Ramos (cell line): ENCODE results near the gene PCNX1.

Experiments
- in situ Hi-C: fragments of 300-500 bp; cut with MboI; formaldehyde crosslinking; loops from one replicate; pipeline ENCODE4 v1.14.3; 2022; ENCODE audit warnings: low sequenced_read_pairs; ENCODE audit not compliant: unreplicated experiment

PCNX1 gene

DNA sequence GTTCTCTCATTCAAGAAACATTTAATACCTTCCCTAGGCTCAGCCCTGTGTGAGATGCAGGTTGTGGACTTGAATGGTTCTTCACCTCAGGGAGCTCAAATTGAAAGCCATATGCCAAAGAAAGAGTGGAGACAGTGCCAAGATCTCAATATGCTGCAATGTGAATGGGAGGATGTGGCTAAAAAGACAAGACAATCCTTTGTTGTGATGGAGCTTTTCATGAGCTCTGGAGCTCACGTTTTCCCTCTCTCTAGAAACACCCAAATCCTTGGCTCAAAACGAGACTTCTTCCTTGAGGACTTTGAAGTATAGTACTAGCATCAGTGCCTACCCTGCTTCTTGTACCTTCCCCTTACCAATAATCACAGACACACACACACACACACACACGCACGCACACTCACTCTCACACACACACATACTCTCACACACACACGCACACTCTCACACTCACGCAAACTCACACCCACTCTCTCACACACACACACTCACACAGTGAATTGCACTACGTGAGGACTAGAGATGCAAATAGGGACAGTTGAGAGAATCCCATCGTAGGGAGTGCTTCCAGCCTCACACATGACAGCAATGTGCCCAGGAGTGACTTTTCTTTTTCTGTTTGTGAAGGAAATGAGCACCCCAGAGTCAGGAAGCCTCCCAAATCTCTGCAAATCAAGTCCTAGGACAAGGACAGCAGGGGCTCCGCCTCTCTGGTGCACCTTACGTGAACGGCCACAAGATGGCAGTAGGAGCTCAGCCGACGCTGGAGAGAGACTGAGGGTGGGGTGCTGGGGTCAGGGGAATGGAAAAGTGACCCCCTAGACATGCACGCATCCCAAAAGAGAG, 231.4 kb downstream of the PCNX1 start:
- in situ Hi-C loops = no loop called here

DNA sequence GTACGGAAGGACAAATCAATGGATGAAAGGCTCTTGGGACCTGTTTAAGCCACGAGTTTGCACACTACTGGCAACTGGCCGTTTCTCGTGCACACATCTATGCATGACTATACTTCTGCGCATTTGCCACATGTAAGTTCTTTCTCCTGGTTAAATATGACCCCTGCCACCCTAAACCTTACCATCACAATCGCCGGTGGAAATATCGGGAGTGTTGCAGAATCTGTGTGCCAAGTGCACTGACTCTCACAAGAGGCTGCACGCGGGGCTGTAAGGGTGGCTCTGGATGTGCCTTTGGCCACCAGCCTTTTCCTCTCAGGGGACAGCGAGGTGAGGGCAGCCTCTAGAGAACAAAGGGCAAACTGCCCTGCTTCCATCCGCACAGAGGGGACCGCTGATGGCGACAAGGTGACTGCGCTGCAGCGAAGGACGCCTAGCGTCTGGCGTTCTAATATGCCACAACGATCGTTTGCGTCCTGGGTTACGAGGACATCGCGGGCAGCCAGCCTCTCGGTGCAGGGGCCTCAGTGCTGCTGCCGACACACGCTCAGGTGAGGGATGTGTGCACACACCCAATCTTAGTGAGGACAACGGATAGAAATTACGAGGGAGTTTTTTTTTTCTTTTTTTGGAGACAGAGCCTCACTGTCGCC, 232.2 kb downstream of the PCNX1 start:
- in situ Hi-C loops = no loop called here

DNA sequence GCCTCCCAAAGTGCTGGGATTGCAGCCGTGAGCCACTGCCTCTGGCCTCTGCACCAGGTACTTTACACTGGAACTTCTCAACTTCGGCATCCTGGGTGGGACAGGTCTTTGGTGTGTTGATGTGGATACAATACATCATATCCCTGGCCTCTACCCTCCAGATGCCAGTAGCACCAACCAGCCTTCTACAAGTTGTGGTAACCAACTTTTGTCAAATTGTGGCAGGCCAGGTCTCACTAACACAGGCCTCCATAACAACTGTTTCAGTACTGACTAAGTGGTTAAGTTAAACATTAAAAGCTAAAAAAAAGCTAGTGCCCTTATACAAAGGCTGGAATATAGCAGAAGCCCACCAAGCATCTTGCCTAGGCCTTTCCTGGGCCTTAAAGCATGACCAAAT, 232.9 kb downstream of the PCNX1 start:
- in situ Hi-C loops = no loop called here

DNA sequence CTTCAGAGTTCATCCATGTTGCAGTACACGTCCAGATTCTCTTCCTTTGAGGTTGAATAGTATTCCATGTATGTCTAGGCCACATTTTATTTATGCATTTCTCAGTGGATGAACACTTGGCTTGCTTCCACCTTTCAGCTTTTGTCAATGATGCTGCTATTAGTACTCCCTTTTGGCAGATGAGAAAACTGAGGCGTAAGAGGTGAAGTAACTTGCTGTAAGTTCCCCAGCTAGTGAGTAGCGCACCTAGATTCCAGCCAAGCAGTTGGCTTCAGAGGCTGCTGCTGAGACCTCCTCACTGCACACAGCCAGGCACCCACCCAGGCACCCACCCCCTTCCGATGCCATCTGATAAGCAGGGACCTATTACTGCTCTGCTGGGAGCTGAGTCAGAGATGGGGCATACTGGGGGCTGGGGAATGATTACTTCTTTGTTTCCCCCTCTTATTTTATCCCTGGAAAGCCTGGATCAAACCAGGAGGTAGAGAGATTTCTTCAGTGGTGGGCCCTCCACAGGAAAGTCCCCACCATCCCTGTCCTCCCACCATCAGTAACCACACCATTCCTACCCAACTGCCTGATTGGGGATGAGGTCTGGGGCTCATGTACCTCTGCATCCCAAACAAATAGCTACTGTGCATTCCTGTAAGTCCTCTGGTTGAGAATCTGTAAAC, 234.6 kb downstream of the PCNX1 start:
- in situ Hi-C loops = no loop called here

DNA sequence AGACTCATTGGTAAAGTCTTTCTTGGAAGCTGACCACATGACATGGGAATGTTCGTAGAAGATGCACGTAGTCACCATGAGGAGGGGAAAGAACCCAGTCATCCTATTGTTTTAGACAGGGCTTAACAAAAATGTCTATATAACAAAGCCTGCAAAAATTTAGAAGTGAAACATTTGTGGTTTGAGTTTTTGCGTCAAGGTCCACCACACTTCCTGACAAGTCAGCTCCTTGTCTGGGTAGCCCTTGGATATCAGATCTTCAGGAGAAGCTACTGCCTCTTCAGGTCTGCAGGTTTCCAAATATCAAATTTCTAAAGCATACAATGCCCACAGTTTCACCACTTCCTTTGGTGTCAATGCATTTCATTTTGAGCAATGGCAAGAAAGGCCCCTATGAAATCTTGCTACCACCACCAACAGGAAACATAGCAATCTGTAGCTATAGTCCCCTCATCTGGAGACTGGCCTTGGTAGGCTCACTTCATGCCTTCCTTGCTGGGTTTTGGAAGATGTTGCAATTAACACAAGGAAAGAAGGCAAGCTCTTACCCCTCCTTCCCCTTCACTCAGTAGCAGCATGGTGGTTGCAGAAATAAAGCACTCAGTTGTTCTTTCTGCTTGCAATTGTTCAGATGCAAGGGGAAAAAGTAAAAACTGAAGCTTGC, 235.2 kb downstream of the PCNX1 start:
- in situ Hi-C loops = no loop called here

DNA sequence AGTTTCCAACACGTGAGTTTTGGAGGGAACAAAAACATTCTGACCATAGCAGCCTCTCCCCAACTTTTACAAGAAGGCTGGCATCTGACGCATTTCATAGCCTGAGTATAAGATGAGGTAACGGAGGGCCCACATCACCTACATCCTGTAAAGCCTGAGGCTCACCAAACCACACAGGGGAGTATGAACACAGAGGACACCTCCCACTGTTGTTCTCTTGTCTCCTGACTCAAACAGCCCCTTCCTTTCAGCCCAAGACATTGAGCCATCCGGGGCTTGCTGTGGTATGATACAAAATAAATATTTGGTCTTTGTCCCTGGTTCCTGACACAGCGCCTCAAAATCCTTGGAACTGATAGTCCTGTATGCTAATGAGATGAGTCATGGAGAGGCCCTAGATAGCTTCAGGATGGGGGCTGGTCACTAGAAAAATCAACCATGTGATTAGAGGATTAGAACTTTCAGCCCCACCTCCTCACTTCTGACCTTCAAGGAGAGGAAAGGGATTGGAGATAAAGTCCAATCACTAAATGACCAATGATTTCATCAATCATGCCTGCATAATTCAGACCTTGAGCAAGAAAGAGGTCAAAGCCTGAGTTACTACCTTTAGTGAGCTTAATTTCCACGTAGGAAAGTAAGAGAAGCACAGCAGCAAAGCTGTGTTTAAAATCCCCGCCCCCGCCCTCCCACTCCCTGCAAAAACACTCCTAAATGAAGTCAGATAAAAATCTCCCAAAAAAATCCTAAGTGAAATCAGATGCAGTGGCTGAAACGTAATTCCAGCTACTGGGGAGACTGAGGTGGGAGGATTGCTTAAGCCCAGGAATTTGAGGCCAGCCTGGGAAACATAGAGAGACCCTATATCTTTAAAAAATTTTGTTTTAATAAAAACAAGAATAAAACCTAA, 236.4 kb downstream of the PCNX1 start:
- in situ Hi-C loops = no loop called here

DNA sequence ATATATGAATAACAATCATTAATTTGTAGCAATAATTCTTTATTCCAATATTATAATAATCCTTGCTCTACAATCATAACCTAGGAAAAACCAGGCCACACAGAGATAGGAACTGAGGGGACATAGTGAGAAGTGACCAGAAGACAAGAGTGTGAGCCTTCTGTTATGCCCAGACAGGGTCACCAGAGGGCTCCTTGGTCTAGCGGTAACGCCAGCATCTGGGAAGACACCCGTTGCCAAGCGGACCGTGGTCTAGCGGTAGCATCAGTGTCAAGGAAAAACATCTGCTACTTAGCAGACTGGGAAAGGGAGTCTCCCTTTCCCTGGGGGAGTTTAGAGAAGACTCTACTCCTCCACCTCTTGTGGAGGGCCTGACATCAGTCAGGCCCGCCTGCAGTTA, 240.1 kb downstream of the PCNX1 start:
- in situ Hi-C loops = loop anchor here (5.0 kb wide), 1 partner anchor 605 kb away; no protein-coding TSS in a partner anchor

DNA sequence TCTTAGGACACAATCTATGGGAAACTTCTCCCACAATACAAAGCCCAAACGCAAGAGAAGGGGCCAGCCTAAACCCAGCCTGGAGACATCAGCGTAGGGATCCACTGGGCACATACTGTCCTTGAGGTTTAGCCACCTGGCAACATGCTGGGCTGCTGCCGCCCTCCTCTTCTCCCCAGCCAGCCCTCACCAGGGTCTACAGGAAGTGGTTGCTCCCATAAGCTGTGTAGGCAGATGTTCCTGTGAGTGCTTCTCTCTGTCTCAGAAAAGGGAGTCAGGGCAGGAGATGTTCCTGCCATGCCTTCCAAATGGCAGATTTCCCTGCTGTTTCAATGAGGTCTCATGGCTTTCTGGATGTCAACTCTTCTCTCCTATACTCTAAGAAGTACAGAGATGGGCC, 241.4 kb downstream of the PCNX1 start:
- in situ Hi-C loops = loop anchor here (5.0 kb wide), 1 partner anchor 604 kb away; no protein-coding TSS in a partner anchor

DNA sequence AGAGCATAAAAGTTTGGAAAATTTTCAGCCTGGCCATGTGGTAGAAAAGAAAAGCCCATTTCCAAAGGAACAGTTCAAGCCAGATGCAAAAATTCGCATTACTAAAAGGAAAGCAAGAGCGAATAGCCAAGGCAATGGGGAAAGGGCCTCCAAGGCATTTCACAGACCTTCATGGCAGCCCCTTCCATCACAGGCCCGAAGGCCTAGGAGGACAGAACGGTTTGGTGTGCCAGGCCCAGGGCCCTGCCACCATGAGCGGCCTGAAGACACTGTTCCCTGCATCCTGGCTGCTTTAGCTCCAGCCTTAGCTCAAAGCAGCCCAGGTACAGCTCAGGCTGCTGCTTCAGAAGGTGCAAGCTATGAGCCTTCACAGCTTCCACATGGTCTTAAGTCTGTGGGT, 243.5 kb downstream of the PCNX1 start:
- in situ Hi-C loops = no loop called here

DNA sequence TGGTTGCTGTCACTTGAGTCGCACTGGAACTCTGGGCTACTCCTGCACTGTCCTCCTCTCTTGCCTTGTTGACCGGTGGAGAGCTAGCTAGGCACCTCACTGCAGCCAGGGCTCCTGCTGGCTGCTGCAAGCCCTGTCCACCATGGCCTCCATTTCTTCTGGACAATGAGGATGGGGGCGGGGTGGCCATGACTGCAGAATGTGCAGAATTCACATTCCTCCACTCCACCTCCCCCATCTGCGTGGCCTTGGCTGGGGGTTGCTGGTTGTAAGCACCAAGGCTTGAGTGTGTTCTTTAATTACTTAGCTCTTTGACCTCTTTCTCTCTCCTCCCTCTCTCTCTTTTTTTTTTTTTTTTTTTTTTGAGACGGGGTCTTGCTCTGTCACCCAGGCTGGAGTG, 248.5 kb downstream of the PCNX1 start:
- in situ Hi-C loops = no loop called here

DNA sequence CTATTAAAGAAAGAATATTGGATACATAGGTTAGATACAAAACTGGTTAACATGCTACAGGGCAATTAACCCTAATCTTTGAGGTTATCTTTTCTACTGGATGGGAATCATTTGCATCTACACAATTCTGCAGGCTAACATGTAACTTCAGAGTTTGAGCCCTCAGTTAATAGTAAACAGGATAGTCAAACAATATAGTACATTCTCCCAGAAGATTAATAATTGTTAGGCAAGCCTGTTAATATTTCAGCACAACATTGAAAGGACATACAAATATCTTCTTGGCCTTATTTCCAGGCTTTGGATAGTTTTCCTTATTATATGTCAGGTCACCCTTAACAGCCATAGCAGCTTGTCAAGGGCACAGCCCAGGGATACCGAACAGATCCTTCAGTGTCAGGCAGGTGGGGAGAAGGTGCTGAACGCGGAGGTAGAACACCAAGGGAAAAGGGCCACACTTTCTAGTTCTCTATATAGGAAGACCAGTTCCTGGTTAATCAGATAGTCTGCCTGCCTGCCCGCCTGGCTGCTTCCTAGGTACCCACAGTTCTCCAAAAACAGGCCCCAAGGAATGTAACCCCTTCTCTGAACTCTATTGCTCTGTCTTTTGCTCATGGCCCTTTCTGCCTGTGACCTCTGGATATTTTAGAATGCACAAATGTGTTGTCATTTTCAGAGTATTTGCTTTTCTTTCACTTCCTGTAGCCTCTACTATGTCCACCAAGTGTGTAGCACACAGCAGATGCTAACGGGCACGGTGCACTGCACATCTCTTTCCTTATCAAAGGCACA, 256.0 kb downstream of the PCNX1 start:
- in situ Hi-C loops = no loop called here

DNA sequence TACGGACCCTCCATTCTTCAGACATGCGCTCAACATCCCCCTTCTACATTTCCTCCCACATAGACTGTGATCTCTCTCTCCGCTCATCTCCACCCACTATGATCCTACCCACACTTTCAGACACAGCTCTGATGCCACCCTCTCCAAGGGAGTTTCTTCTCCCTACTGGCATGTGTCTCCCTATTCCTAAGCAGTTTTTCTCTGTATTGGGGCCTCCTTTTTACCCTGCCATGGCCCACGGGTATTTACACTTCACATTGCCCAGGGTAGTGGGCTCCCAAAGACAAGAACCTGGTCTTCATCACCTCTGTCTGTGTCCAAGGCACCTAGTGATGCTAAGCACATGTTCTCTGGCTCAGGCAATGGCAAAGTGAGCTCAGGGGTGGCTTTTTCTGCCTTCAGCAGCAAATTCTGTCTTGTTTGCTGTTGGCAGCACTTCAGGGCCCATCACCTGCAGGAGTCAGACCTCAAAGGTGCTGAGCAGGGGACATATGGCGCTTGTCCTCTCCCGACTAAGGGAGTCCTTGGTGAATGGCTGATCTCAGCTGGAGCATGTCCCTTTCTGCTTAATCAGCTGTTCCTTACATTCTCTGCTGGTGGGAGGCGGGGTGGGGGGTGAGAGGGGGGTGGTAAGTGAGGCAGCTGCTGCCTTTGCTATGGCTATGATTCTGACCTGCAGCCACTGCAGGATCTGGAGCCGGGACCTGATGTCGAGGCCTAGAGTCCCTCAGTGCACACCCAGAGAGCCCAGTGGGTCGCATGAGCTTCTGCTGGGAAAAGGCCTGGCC, 256.8 kb downstream of the PCNX1 start:
- in situ Hi-C loops = no loop called here
